Astrocyte of the cerebellum (primary cell): ENCODE measurements around the gene XRCC4.

Experiments used
- DNase-seq: peaks from one replicate; pipeline ENCODE4 v3.0.0-alpha.2; 2011; ENCODE audit warnings: low read depth
- H3K4me3 ChIP-seq: 2 replicates; pipeline ENCODE4 v1.5.1; 2011; ENCODE audit warnings: mild to moderate bottlenecking, low read depth, low read length, moderate library complexity
- CTCF ChIP-seq: IDR thresholded peaks from 2 replicates; pipeline ENCODE4 v1.5.1; 2012; ENCODE audit warnings: low read length, low read depth, moderate library complexity, mild to moderate bottlenecking; ENCODE audit errors: missing control alignments
- in situ Hi-C: cut with HindIII; loops from 2 replicates; pipeline ENCODE4 v1.10.0; 2017; ENCODE audit warnings: low sequenced_read_pairs

Gene XRCC4

DNA sequence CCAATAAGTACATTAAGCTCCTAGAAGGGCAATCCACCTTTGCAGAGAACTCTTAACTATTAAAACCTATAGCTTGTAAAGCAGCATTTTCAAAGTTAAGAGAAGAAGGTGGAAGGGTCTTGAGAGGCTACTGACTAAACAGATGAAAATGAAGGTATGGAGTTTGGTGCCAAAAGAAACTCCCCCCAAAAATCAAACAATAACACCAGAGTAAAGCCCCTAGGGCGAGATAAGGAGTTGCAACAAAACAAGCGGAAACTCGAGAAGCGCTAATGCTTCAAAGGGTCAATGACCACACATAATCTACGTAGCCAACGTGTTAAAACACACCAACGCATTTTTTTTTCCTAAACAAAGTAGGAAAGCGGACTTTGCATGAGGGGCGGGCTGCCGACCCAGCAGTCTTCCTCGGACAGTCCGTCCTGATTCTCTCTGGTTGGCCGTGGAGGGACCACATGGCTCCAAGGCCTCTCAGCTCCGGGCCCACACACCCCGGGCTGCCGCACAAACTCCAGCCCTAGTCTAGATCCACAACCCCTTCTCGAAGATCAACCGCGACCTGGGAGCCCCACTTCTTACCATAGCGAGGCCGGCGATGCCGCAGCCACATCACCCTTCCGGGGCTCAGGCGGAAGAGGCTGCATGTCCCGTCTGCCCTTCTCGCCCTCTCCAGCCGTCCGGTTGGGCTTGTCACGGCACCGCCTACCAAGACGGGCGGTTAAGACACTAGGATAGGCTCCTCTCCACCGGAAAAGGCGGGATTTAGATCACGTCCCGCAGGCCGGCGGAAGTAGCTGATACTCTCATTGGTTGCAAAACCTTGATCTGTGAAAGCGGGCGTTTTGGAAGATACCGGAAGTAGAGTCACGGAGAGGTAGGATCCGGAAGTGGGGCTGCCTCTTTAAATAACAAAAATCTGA lies at the start of gene XRCC4, which contains the start of gene TMEM167A:
Gene XRCC4 (plus strand): TSS at position 806 of the 920 bp plus-strand sequence. CDS start 27,373 bp downstream, outside the sequence.
Gene TMEM167A (minus strand): TSS at position 653 of the 920 bp plus-strand sequence. CDS start 71 bp downstream, at position 582.
- TF ChIP-seq CTCF = no peak
- DNase-seq = peak; percentile 98
- in situ Hi-C loops = no loop called here
- H3K4me3 ChIP-seq = peak within 1 kb of the TSS; percentile 98

DNA sequence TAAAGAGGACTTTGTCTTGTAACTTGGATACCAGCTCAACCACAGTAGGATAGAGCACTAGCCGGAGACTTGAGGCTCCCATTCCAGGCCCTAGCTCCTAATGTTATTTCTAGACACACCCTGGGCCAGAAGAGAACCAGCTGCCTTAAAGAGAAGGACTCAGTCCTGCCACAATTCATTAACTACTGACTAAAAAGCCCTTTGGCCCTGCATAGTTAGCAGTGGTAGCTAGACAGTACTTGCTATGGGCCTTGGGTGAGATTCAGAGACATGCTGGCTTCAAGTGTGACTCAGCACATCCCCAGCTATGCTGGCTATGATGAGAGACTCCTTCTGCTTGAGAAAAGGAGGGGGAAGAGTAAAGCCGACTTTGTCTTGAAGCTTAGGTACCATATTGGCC lies 47.4 kb upstream of the XRCC4 start:
- TF ChIP-seq CTCF = no peak
- in situ Hi-C loops = no loop called here
- no peak overlapping the region for H3K4me3 ChIP-seq
- DNase-seq = no peak

GRCh38 chr5:83031381-83031780 lies 46.0 kb upstream of the XRCC4 start:
- in situ Hi-C loops = no loop called here
- TF ChIP-seq CTCF = no peak
- no peak for DNase-seq
- no peak overlapping the region for H3K4me3 ChIP-seq

- H3K4me3 ChIP-seq = no peak overlapping the region
- DNase-seq = no peak
- no peak for TF ChIP-seq CTCF
- in situ Hi-C loops = no loop called here
Observed at GRCh38 chr5:83034036-83034435, 43.3 kb upstream of the XRCC4 start.

DNA sequence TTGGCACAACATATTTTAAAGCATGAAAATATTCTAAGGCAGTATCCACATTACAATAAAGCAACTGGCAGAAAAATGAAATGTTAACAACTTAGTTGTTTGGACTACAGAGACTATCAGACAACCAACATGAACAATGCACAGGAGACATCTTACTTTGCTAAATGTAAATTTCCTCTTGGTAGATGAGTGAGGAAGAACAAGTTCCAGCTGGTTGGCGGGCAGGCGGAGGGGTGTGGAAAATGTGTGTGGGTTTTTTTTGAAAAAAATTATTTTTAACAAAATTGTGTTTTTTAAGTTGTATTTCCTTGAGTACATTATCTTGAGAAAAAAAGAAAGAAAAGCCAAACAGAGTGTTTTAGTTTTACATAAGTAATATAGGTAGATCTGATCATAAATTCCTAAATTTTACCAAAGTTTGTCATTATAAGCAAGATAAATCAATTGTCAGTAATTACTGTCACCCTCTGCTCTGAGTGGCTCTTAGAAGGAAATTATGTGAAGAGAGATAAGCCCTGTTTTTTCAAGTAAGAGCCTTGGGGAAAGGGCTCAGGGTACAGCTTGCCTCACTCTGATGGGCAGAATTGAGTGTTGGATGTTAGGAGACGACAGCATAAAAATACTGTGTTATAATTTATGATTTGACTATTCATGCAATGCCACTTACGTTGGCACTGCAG lies 42.7 kb upstream of the XRCC4 start:
- no peak for DNase-seq
- in situ Hi-C loops = no loop called here
- TF ChIP-seq CTCF = no peak
- no peak overlapping the region for H3K4me3 ChIP-seq

DNA sequence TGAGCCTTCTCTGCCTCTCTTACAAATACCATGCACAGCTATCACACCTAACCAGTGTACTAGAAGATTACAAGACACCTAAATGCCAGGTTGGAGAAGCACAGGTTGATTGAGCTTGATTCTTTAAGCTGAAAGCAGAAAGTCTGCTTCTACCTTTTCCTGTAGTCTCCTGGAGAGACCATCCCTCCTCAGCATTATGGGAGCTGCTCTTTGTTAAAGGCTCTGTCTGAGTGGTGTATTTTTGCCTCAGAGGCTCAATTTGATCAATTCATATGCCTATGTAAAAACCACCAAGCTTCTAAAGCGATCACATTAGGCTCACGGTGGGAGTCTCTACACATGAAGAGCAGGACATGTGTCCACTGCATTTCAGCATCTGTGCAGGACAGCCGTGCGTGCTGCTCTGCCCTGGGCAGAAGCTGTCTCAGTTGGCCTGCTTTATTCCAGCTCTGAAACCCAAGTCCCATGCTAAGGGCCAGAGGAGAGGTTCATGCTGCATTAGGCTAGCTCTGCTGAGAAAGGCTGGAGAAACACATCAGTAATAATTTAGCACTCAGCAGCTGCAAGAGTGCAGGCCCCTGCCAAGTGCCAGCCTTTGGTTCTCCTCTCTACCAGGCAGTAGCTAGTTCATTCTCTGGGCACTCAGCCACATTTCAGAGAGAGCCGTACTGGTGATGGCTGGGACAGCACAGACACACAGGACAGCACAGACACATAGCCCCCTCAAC lies 41.8 kb upstream of the XRCC4 start:
- TF ChIP-seq CTCF = no peak
- no peak for DNase-seq
- in situ Hi-C loops = no loop called here

More for the DNA sequence above, 41.8 kb upstream of the XRCC4 start:
- no peak overlapping the region for H3K4me3 ChIP-seq
